ENCODE data around the gene NME2.

The NME2 gene

DNA sequence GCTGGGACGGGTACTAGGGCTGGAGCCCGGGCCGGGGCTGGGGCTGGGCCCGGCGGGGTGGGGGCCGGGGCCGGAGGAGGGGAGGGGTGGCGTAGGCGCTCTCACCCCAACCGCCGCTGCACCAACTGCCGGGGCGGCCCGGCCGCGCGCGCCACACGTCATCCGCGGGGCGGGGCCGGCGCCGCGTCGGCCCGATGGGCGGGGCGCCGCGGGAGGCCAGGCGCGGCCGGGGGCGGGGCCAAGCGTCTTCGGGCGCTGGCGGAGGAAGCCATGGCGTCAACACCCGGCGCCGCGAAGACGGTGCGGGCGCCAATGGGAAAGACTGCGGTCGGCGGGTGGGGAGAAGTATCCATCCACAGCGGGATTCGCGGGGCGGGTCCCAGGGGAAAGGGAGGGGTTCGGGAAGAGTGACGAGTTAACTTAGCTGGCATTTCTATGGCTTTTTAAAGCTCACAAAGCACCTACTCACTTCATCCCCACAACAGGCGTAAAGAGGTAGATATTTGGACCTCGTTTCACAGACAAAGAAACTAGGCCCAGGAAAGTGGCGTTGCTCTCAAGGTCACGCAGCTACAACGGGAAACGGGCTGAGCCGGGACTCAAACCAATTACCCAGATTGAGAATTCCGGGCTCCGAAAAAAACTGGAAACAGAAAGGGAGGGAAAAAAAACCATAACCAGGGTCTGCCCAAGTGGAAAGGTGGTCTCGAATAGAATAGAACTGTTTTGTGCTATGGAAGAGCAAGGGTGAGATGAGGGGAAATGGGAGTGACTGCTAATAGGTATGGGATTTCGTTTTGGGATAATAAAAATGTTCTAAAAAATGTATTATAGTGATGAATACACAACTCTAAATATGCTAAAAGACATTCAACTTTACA lies 45.2 kb upstream of the NME2 start, which contains the start of gene SPAG9:
TSS of gene SPAG9 (minus strand) at position 130 of the 881 bp plus-strand sequence. CDS start 212 bp downstream, outside the sequence.
- TF ChIP-seq FOXP2 (optimal IDR thresholded peaks at IDR 0.05; ENCODE audit: borderline replicate concordance, extremely low read depth, extremely low read length, insufficient read depth) (peak; percentile 77), SIN3A (IDR thresholded peaks at IDR 0.05; ENCODE audit: borderline replicate concordance, insufficient read depth, low read length) (no peak), TAF1 (IDR thresholded peaks at IDR 0.05; ENCODE audit: borderline replicate concordance, insufficient read depth, low read length) (peak; percentile 54; the same call in 1 of the 2 replicates), POLR2AphosphoS5 (IDR thresholded peaks at IDR 0.05; ENCODE audit: low read depth, low read length) (peak; percentile 64; the same call in 1 of the 2 replicates)
- TF ChIP-seq, protein P1, sequence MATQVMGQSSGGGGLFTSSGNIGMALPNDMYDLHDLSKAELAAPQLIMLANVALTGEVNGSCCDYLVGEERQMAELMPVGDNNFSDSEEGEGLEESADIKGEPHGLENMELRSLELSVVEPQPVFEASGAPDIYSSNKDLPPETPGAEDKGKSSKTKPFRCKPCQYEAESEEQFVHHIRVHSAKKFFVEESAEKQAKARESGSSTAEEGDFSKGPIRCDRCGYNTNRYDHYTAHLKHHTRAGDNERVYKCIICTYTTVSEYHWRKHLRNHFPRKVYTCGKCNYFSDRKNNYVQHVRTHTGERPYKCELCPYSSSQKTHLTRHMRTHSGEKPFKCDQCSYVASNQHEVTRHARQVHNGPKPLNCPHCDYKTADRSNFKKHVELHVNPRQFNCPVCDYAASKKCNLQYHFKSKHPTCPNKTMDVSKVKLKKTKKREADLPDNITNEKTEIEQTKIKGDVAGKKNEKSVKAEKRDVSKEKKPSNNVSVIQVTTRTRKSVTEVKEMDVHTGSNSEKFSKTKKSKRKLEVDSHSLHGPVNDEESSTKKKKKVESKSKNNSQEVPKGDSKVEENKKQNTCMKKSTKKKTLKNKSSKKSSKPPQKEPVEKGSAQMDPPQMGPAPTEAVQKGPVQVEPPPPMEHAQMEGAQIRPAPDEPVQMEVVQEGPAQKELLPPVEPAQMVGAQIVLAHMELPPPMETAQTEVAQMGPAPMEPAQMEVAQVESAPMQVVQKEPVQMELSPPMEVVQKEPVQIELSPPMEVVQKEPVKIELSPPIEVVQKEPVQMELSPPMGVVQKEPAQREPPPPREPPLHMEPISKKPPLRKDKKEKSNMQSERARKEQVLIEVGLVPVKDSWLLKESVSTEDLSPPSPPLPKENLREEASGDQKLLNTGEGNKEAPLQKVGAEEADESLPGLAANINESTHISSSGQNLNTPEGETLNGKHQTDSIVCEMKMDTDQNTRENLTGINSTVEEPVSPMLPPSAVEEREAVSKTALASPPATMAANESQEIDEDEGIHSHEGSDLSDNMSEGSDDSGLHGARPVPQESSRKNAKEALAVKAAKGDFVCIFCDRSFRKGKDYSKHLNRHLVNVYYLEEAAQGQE (IDR thresholded peaks at IDR 0.05; ENCODE audit: insufficient read depth in 1 of 2, low read depth in 2 of 2, low read length in 2 of 2): peak in 1 of 2 experiments; percentile 19; a peak in 1 of 4 replicates

DNA sequence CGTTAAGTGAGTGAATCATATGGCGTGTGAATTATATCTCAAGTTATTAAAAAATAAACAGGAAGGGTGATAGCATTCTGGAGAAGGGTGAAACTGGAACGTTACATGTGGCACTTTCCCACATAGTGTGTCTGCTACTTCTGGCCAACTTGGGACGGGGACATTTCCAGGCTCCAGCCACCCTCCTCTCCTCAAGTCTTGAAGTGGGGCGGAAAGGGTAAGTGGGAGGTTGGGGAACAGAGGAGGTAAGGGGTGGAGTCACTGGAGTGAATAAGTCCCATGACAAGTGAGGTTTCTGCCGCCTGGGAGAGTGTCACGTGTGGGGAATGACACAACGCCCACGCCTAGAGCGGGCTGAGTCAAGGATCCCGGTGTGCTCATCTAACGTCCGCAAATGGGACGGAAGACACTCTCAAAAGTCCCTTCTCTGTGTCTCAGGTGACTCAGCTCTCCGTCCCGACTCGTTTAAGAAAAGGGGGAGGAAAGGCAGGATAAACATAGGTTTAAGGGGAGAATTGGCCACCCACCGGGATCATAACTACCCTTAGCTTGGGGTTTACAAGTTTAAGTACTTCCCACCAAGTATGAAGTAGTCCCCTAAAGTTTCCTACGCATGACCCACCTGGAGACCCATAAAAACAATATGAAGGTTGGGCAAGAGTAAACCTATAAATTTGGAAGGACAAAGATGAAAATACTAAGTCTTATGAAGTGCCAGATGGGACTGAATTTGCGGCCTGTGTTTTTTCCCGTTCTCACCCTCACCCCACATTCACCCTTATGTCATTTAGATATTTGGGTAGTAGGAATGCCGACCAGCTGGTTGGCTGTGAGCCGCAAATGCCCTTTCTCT lies 44.4 kb upstream of the NME2 start:
- TF ChIP-seq SIN3A (IDR thresholded peaks at IDR 0.05; ENCODE audit: borderline replicate concordance, insufficient read depth, low read length) (no peak), TAF1 (IDR thresholded peaks at IDR 0.05; ENCODE audit: borderline replicate concordance, insufficient read depth, low read length) (no peak), POLR2AphosphoS5 (IDR thresholded peaks at IDR 0.05; ENCODE audit: low read depth, low read length) (no peak), FOXP2 (optimal IDR thresholded peaks at IDR 0.05; ENCODE audit: borderline replicate concordance, extremely low read depth, extremely low read length, insufficient read depth) (no peak)
- TF ChIP-seq, protein P1 (IDR thresholded peaks at IDR 0.05; ENCODE audit: insufficient read depth in 1 of 2, low read depth in 2 of 2, low read length in 2 of 2): no peak

DNA sequence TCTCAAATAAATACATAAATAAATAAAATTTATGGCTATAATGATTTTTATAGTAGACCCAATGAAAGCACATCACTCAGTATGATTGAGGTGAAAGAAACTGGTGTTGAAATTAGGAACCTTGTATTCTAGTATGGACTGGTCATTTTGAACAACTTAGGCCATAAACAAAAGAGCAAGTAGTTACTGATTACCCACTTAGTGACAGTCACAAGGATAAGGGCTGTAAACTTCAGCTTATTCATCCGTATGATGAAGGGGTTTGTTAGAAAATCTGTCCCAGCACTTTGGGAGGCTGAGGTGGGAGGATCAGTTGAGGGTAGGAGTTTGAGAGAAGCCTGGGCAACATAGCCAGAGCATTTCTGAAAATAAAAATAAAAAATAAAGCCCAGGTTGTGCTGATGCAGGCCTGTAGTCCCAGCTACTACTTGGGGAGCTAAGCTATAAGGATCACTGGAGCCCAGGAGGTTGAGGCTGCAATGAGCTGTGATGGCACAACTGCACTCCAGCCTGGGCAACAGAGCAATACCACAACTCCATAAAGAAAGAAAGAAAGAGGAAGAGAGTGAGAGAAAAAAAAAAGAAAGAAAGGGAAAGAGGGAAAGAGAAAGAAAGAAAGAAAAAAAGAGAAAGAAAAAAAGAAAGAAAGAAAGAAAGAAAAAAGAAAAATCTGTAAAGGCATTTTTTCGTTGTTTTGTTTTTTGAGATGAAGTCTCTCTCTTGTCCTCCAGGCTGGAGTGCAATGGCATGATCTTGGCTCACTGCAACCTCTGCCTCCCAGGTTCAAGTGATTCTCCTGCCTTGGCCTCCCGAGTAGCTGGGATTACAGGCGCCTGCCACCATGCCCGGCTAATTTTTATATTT lies 41.3 kb upstream of the NME2 start:
- TF ChIP-seq SIN3A (IDR thresholded peaks at IDR 0.05; ENCODE audit: borderline replicate concordance, insufficient read depth, low read length) (no peak), TAF1 (IDR thresholded peaks at IDR 0.05; ENCODE audit: borderline replicate concordance, insufficient read depth, low read length) (no peak), FOXP2 (optimal IDR thresholded peaks at IDR 0.05; ENCODE audit: borderline replicate concordance, extremely low read depth, extremely low read length, insufficient read depth) (no peak)
- TF ChIP-seq, protein P1 (IDR thresholded peaks at IDR 0.05; ENCODE audit: insufficient read depth in 1 of 2, low read depth in 2 of 2, low read length in 2 of 2): no peak

DNA sequence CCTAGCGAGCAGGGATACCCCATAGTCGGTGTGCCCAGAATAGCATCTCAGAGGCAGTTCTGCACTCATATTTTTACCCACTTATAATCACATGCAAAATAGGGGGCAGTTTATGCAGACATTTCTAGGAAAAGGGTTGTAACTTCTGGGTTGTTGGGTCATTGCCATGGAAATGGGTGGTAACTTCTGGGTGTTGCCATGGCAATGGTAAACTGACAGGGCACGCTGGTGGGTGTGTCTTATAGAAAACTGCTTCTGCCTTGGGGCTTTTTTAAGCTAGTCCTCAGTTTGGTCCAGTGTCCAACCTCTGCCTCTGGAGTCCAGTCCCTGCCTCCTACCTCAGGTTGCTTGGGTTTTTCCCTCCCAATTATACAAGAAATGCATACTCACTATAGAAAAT lies 38.1 kb upstream of the NME2 start:
- TF ChIP-seq, protein P1 (IDR thresholded peaks at IDR 0.05; ENCODE audit: insufficient read depth in 1 of 2, low read depth in 2 of 2, low read length in 2 of 2): no peak
- no peak for TF ChIP-seq SIN3A (IDR thresholded peaks at IDR 0.05; ENCODE audit: borderline replicate concordance, insufficient read depth, low read length)
- TF ChIP-seq POLR2AphosphoS5 (IDR thresholded peaks at IDR 0.05; ENCODE audit: low read depth, low read length): no peak
- no peak for TF ChIP-seq FOXP2 (optimal IDR thresholded peaks at IDR 0.05; ENCODE audit: borderline replicate concordance, extremely low read depth, extremely low read length, insufficient read depth)
- TF ChIP-seq TAF1 (IDR thresholded peaks at IDR 0.05; ENCODE audit: borderline replicate concordance, insufficient read depth, low read length): no peak
